ENCODE results near the gene TNFRSF1A.
A peak's percentile ranks its signal among the peaks of the same experiment; 100 is the strongest.

The TNFRSF1A gene

DNA sequence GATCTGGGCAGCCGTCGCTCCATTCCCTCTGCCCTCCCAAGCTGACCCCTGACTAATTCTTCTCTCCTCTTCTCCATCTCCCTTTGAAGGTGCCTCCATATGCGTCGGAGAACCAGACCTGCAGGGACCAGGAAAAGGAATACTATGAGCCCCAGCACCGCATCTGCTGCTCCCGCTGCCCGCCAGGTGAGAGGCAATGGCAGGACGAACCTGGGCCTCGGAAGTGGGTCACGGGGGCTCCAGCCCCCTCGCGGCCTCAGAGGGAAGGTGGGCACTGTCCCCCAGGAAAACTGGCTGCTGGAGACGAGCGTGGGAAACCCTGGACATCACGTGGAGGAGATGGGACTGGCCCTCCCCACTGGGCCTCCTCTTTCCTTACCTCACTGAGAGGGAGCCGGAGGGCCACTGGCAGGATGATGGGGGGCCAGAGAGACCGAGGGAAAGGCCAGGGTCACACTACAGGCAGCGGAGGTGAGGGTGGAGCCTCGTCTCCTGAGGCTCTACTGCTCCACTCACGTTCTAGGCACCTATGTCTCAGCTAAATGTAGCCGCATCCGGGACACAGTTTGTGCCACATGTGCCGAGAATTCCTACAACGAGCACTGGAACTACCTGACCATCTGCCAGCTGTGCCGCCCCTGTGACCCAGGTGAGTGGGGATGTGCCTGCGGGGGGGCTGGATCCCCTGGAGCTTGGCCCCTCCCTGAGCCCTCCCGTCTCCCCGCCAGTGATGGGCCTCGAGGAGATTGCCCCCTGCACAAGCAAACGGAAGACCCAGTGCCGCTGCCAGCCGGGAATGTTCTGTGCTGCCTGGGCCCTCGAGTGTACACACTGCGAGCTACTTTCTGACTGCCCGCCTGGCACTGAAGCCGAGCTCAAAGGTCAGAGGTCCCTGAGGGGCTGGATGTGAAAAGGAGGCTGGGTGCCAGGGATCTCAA lies 42.9 kb upstream of the TNFRSF1A start:
- TF ChIP-seq, protein P1, sequence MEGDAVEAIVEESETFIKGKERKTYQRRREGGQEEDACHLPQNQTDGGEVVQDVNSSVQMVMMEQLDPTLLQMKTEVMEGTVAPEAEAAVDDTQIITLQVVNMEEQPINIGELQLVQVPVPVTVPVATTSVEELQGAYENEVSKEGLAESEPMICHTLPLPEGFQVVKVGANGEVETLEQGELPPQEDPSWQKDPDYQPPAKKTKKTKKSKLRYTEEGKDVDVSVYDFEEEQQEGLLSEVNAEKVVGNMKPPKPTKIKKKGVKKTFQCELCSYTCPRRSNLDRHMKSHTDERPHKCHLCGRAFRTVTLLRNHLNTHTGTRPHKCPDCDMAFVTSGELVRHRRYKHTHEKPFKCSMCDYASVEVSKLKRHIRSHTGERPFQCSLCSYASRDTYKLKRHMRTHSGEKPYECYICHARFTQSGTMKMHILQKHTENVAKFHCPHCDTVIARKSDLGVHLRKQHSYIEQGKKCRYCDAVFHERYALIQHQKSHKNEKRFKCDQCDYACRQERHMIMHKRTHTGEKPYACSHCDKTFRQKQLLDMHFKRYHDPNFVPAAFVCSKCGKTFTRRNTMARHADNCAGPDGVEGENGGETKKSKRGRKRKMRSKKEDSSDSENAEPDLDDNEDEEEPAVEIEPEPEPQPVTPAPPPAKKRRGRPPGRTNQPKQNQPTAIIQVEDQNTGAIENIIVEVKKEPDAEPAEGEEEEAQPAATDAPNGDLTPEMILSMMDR (IDR thresholded peaks at IDR 0.05; ENCODE audit: low read depth, low read length) = no peak
- DNase-seq (ENCODE audit: extremely low read depth, low read depth) = no peak

DNA sequence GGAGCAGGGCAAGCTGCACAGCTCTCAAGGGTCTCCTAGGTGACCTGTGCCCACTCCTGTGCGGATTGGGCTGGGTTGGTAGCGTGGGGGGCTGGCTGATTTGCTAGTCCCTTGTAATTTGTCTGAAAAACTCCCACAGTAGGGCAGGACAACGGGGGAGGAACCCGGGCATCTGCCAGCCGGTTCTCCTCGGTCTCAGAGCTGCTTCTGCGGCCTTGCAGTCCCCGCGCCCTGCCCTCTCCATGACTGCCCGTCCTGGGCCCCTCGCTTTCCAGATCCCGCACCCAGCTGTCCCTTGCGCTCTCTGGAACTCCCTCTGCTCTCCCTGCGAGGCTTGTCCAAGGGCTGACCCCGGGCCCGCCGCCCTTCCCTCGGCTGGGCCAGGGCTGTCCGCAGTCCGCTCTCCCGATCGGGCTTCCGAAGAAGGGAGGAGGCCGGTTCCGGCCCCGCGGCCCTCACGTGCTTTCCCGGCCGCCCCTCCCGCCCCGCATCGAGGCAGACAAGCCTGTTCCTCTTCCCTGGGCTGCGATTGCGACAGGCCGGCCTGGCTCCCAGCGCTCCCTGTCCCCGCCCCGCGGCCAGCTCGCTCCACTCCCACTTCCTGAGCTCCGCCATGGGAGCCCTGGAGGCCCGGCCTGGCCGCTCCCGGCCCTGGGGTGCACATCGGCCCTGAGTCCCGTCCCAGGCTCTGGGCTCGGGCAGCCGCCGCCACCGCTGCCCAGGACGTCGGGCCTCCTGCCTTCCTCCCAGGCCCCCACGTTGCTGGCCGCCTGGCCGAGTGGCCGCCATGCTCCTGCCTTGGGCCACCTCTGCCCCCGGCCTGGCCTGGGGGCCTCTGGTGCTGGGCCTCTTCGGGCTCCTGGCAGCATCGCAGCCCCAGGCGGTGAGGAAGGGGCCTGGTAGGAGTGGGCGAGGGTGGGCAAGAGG lies 42.0 kb upstream of the TNFRSF1A start, which contains the start of gene LTBR:
LTBR (plus strand) TSS at position 591 of the 927 bp plus-strand sequence; CDS start at position 788, 197 bp downstream.
- peak; percentile 90 for DNase-seq (ENCODE audit: extremely low read depth, low read depth)

DNA sequence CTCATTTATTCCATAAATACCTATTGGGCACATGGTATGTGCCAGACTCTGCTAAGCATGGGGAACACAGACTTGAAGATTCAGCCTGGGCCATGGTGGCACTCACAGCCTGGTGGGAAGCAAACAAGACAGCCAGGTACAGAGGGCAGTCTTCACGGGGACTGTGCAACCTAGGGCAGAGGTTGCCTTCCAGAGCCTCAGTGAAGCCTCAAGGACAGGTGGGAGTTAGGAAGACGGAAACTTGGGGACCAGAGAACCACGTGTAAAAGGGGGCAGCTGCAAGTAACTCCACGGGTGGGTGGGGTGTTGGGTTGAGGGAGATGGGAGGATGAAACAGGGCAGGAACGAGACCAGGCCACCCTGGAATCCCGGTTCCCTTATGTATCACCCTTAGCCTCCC lies 41.1 kb upstream of the TNFRSF1A start:
- DNase-seq (ENCODE audit: extremely low read depth, low read depth) = no peak
- TF ChIP-seq, protein P1 (IDR thresholded peaks at IDR 0.05; ENCODE audit: low read depth, low read length) = no peak

More for the DNA sequence above, 42.0 kb upstream of the TNFRSF1A start, which contains the start of gene LTBR:
- TF ChIP-seq, protein P1 (IDR thresholded peaks at IDR 0.05; ENCODE audit: low read depth, low read length) = peak; percentile 5; the same call in 1 of the 2 replicates

DNA sequence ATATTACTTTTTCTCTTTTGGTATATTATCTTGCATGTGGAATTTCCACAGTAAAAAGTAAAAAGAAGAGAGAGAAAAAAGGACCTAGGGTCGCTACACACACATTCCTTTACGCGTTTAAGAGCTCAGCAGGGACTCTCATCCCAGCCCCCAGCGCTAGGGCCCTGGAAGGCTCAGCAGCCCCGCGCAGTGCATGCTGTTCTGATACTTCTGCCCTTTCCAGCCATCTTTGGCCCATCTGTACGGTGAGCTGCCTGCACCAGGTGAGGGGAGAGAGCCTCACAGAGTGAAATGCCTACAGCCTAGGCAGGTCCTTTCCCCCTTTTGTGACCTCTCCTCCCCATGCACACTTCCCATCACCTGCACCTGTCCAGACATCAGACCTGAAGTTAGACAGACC lies 40.5 kb upstream of the TNFRSF1A start:
- TF ChIP-seq, protein P1 (IDR thresholded peaks at IDR 0.05; ENCODE audit: low read depth, low read length) = no peak
- DNase-seq (ENCODE audit: extremely low read depth, low read depth) = no peak

DNA sequence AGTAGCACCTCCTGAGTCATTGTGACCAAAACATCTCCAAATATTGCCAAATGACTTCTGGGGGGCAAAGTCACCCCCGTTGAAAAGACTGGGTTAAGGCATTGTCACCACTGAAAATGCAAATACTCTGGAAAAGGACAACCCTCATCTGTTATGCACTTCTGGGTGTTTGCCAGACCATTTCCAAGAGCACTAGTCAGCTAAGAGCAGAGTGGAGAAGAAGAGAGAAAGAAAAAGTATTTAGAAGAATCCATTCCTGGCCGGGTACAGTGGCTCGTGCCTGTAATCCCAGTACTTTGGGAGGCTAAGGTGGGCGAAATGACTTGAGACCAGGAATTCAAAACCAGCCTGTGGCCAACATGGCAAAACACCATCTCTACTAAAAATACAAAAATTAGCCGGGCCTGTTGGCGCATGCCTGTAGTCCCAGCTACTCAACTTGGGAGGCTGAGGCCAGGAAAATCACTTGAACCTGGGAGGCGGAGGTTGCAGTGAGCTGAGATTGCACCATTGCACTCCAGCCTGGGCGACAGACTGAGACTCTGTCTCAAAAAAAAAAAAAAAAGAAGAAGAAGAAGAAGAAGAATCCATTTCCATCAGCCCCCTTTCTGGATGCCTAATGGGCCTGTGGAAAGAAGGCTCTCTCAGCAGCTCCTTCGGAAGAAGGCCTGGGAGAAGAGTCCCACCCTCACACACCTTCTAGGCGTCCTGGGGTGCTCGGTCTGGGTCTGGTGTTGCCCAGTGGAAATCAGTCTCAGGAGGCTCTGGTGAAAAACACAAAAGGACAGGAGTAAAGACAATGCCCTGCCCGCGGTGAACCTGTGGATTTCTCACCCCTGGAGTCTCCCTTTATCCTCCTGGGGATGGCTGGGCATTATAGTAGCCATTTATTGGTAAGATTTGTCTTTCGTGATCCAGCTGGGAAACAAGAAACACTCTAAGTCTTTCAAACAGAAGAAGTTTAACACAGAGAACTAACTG lies 38.6 kb upstream of the TNFRSF1A start:
- no peak for DNase-seq (ENCODE audit: extremely low read depth, low read depth)
- TF ChIP-seq, protein P1 (IDR thresholded peaks at IDR 0.05; ENCODE audit: low read depth, low read length) = no peak

DNA sequence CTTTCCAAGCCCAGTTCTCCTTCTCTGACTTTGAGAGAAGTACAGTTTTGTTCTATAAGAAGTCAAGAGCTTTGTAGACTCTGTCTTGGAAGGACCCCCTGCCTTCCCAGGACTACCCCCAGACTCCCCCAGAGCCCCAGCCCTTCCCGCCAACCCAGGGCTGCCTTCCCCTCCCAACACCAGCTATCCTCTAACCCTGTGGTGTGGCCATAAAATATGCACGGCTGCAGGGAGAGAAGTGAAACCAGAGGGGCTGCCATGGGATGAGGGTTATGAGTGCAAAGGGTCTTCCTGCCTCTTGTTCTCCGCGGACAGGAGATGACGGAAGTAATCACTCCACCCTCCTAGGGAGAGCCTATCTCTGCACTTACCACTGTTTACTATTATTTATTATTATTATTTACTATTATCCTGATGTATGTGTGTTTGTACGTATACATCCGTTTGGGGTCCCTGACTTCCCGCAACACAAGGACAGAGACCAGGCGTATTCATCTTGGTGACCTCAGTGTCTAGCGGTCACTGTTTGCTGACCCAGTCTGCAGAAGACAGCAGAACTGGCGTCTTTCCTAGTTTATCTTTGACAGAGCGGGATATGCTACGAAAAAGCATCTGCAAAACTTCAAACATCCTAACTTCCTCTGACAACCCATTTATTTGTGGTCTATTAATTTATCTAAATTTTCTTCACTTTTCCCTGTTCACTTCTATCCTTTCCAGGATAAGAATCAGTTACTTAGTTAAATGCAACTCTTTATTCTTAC lies 37.0 kb upstream of the TNFRSF1A start:
- no peak for DNase-seq (ENCODE audit: extremely low read depth, low read depth)
- TF ChIP-seq, protein P1 (IDR thresholded peaks at IDR 0.05; ENCODE audit: low read depth, low read length) = no peak

Data from AG09319 (cell line).